Measurements from ENCODE around the gene PTPRT.

Gene PTPRT

GRCh38 chr20:42379385-42379784 is 810.3 kb downstream of the PTPRT start:
- Histone ChIP-seq H3K27ac (ENCODE audit: low read depth in 2 of 2, low read length in 2 of 2) (no peak overlapping the region), H3K27me3 (ENCODE audit: control insufficient read depth in 2 of 2, insufficient read depth in 2 of 2, low read length in 2 of 2) (no peaks in the 10 kb centered on the region), H3K4me3 (ENCODE audit: low read length in 2 of 2) (no peak overlapping the region), H3K9ac (ENCODE audit: low read depth in 1 of 2, low read length in 2 of 2) (no peak overlapping the region), H3K9me3 (ENCODE audit: control insufficient read depth in 2 of 2, low read length in 2 of 2) (no peaks in the 10 kb centered on the region), H3K4me1 (ENCODE audit: control insufficient read depth in 2 of 2, insufficient read depth in 2 of 2, low read length in 2 of 2) (no peaks in the 10 kb centered on the region), H3K36me3 (ENCODE audit: control insufficient read depth in 2 of 2, insufficient read depth in 2 of 2, low read length in 2 of 2) (no peaks in the 10 kb centered on the region)

- Histone ChIP-seq H3K4me3 (ENCODE audit: low read length in 2 of 2) (no peak overlapping the region), H3K9me3 (ENCODE audit: control insufficient read depth in 2 of 2, low read length in 2 of 2) (no peaks in the 10 kb centered on the region), H3K36me3 (ENCODE audit: control insufficient read depth in 2 of 2, insufficient read depth in 2 of 2, low read length in 2 of 2) (no peaks in the 10 kb centered on the region), H3K27me3 (ENCODE audit: control insufficient read depth in 2 of 2, insufficient read depth in 2 of 2, low read length in 2 of 2) (no peaks in the 10 kb centered on the region), H3K27ac (ENCODE audit: low read depth in 2 of 2, low read length in 2 of 2) (no peak overlapping the region), H3K4me1 (ENCODE audit: control insufficient read depth in 2 of 2, insufficient read depth in 2 of 2, low read length in 2 of 2) (no peaks in the 10 kb centered on the region), H3K9ac (ENCODE audit: low read depth in 1 of 2, low read length in 2 of 2) (no peak overlapping the region)
Observed at GRCh38 chr20:42378826-42379225, 810.9 kb downstream of the PTPRT start.

- Histone ChIP-seq H3K36me3 (ENCODE audit: control insufficient read depth in 2 of 2, insufficient read depth in 2 of 2, low read length in 2 of 2) (no peaks in the 10 kb centered on the region), H3K4me1 (ENCODE audit: control insufficient read depth in 2 of 2, insufficient read depth in 2 of 2, low read length in 2 of 2) (no peaks in the 10 kb centered on the region), H3K9me3 (ENCODE audit: control insufficient read depth in 2 of 2, low read length in 2 of 2) (no peaks in the 10 kb centered on the region), H3K9ac (ENCODE audit: low read depth in 1 of 2, low read length in 2 of 2) (no peak overlapping the region), H3K27me3 (ENCODE audit: control insufficient read depth in 2 of 2, insufficient read depth in 2 of 2, low read length in 2 of 2) (no peaks in the 10 kb centered on the region), H3K27ac (ENCODE audit: low read depth in 2 of 2, low read length in 2 of 2) (no peak overlapping the region), H3K4me3 (ENCODE audit: low read length in 2 of 2) (no peak overlapping the region)
Observed at GRCh38 chr20:42376131-42376530, 813.6 kb downstream of the PTPRT start.

- no peak overlapping the region for H3K4me3 ChIP-seq (ENCODE audit: low read length in 2 of 2)
- H3K27ac ChIP-seq (ENCODE audit: low read depth in 2 of 2, low read length in 2 of 2) = no peak overlapping the region
- no peaks in the 10 kb centered on the region for H3K4me1 ChIP-seq (ENCODE audit: control insufficient read depth in 2 of 2, insufficient read depth in 2 of 2, low read length in 2 of 2)
- H3K36me3 ChIP-seq (ENCODE audit: control insufficient read depth in 2 of 2, insufficient read depth in 2 of 2, low read length in 2 of 2) = no peaks in the 10 kb centered on the region
- H3K9me3 ChIP-seq (ENCODE audit: control insufficient read depth in 2 of 2, low read length in 2 of 2) = no peaks in the 10 kb centered on the region
- no peaks in the 10 kb centered on the region for H3K27me3 ChIP-seq (ENCODE audit: control insufficient read depth in 2 of 2, insufficient read depth in 2 of 2, low read length in 2 of 2)
- H3K9ac ChIP-seq (ENCODE audit: low read depth in 1 of 2, low read length in 2 of 2) = no peak overlapping the region
Observed at GRCh38 chr20:42373049-42373448, 816.7 kb downstream of the PTPRT start.

GRCh38 chr20:42370075-42370474 is 819.6 kb downstream of the PTPRT start:
- Histone ChIP-seq H3K27me3 (ENCODE audit: control insufficient read depth in 2 of 2, insufficient read depth in 2 of 2, low read length in 2 of 2) (no peaks in the 10 kb centered on the region), H3K9ac (ENCODE audit: low read depth in 1 of 2, low read length in 2 of 2) (no peak overlapping the region), H3K27ac (ENCODE audit: low read depth in 2 of 2, low read length in 2 of 2) (no peak overlapping the region), H3K4me1 (ENCODE audit: control insufficient read depth in 2 of 2, insufficient read depth in 2 of 2, low read length in 2 of 2) (no peaks in the 10 kb centered on the region), H3K4me3 (ENCODE audit: low read length in 2 of 2) (no peak overlapping the region), H3K9me3 (ENCODE audit: control insufficient read depth in 2 of 2, low read length in 2 of 2) (no peaks in the 10 kb centered on the region), H3K36me3 (ENCODE audit: control insufficient read depth in 2 of 2, insufficient read depth in 2 of 2, low read length in 2 of 2) (no peaks in the 10 kb centered on the region)

GRCh38 chr20:42368910-42369309 is 820.8 kb downstream of the PTPRT start:
- no peaks in the 10 kb centered on the region for H3K9me3 ChIP-seq (ENCODE audit: control insufficient read depth in 2 of 2, low read length in 2 of 2)
- no peaks in the 10 kb centered on the region for H3K27me3 ChIP-seq (ENCODE audit: control insufficient read depth in 2 of 2, insufficient read depth in 2 of 2, low read length in 2 of 2)
- H3K27ac ChIP-seq (ENCODE audit: low read depth in 2 of 2, low read length in 2 of 2) = no peak overlapping the region
- no peak overlapping the region for H3K9ac ChIP-seq (ENCODE audit: low read depth in 1 of 2, low read length in 2 of 2)
- H3K4me3 ChIP-seq (ENCODE audit: low read length in 2 of 2) = no peak overlapping the region
- no peaks in the 10 kb centered on the region for H3K4me1 ChIP-seq (ENCODE audit: control insufficient read depth in 2 of 2, insufficient read depth in 2 of 2, low read length in 2 of 2)
- no peaks in the 10 kb centered on the region for H3K36me3 ChIP-seq (ENCODE audit: control insufficient read depth in 2 of 2, insufficient read depth in 2 of 2, low read length in 2 of 2)

GRCh38 chr20:42366626-42367025 is 823.1 kb downstream of the PTPRT start:
- Histone ChIP-seq H3K27me3 (ENCODE audit: control insufficient read depth in 2 of 2, insufficient read depth in 2 of 2, low read length in 2 of 2) (no peaks in the 10 kb centered on the region), H3K9me3 (ENCODE audit: control insufficient read depth in 2 of 2, low read length in 2 of 2) (no peaks in the 10 kb centered on the region), H3K36me3 (ENCODE audit: control insufficient read depth in 2 of 2, insufficient read depth in 2 of 2, low read length in 2 of 2) (no peaks in the 10 kb centered on the region), H3K9ac (ENCODE audit: low read depth in 1 of 2, low read length in 2 of 2) (no peak overlapping the region), H3K27ac (ENCODE audit: low read depth in 2 of 2, low read length in 2 of 2) (no peak overlapping the region), H3K4me3 (ENCODE audit: low read length in 2 of 2) (no peak overlapping the region), H3K4me1 (ENCODE audit: control insufficient read depth in 2 of 2, insufficient read depth in 2 of 2, low read length in 2 of 2) (no peaks in the 10 kb centered on the region)

- H3K27me3 ChIP-seq (ENCODE audit: control insufficient read depth in 2 of 2, insufficient read depth in 2 of 2, low read length in 2 of 2) = no peaks in the 10 kb centered on the region
- no peaks in the 10 kb centered on the region for H3K36me3 ChIP-seq (ENCODE audit: control insufficient read depth in 2 of 2, insufficient read depth in 2 of 2, low read length in 2 of 2)
- no peak overlapping the region for H3K27ac ChIP-seq (ENCODE audit: low read depth in 2 of 2, low read length in 2 of 2)
- H3K4me3 ChIP-seq (ENCODE audit: low read length in 2 of 2) = no peak overlapping the region
- H3K4me1 ChIP-seq (ENCODE audit: control insufficient read depth in 2 of 2, insufficient read depth in 2 of 2, low read length in 2 of 2) = no peaks in the 10 kb centered on the region
- H3K9ac ChIP-seq (ENCODE audit: low read depth in 1 of 2, low read length in 2 of 2) = no peak overlapping the region
- H3K9me3 ChIP-seq (ENCODE audit: control insufficient read depth in 2 of 2, low read length in 2 of 2) = no peaks in the 10 kb centered on the region
Observed at GRCh38 chr20:42364446-42364845, 825.3 kb downstream of the PTPRT start.

GRCh38 chr20:42361402-42361970 is 828.2 kb downstream of the PTPRT start:
- Histone ChIP-seq H3K36me3 (ENCODE audit: control insufficient read depth in 2 of 2, insufficient read depth in 2 of 2, low read length in 2 of 2) (no peaks in the 10 kb centered on the region), H3K27me3 (ENCODE audit: control insufficient read depth in 2 of 2, insufficient read depth in 2 of 2, low read length in 2 of 2) (no peaks in the 10 kb centered on the region), H3K9me3 (ENCODE audit: control insufficient read depth in 2 of 2, low read length in 2 of 2) (no peaks in the 10 kb centered on the region), H3K4me3 (ENCODE audit: low read length in 2 of 2) (no peak overlapping the region), H3K9ac (ENCODE audit: low read depth in 1 of 2, low read length in 2 of 2) (no peak overlapping the region), H3K27ac (ENCODE audit: low read depth in 2 of 2, low read length in 2 of 2) (no peak overlapping the region), H3K4me1 (ENCODE audit: control insufficient read depth in 2 of 2, insufficient read depth in 2 of 2, low read length in 2 of 2) (no peaks in the 10 kb centered on the region)

GRCh38 chr20:42360621-42361020 is 829.1 kb downstream of the PTPRT start:
- Histone ChIP-seq H3K4me1 (ENCODE audit: control insufficient read depth in 2 of 2, insufficient read depth in 2 of 2, low read length in 2 of 2) (no peaks in the 10 kb centered on the region), H3K4me3 (ENCODE audit: low read length in 2 of 2) (no peak overlapping the region), H3K9ac (ENCODE audit: low read depth in 1 of 2, low read length in 2 of 2) (no peak overlapping the region), H3K27me3 (ENCODE audit: control insufficient read depth in 2 of 2, insufficient read depth in 2 of 2, low read length in 2 of 2) (no peaks in the 10 kb centered on the region), H3K9me3 (ENCODE audit: control insufficient read depth in 2 of 2, low read length in 2 of 2) (no peaks in the 10 kb centered on the region), H3K36me3 (ENCODE audit: control insufficient read depth in 2 of 2, insufficient read depth in 2 of 2, low read length in 2 of 2) (no peaks in the 10 kb centered on the region), H3K27ac (ENCODE audit: low read depth in 2 of 2, low read length in 2 of 2) (no peak overlapping the region)

GRCh38 chr20:42359617-42360016 is 830.1 kb downstream of the PTPRT start:
- H3K4me1 ChIP-seq (ENCODE audit: control insufficient read depth in 2 of 2, insufficient read depth in 2 of 2, low read length in 2 of 2) = no peaks in the 10 kb centered on the region
- H3K36me3 ChIP-seq (ENCODE audit: control insufficient read depth in 2 of 2, insufficient read depth in 2 of 2, low read length in 2 of 2) = no peaks in the 10 kb centered on the region
- no peaks in the 10 kb centered on the region for H3K27me3 ChIP-seq (ENCODE audit: control insufficient read depth in 2 of 2, insufficient read depth in 2 of 2, low read length in 2 of 2)
- no peaks in the 10 kb centered on the region for H3K9me3 ChIP-seq (ENCODE audit: control insufficient read depth in 2 of 2, low read length in 2 of 2)
- H3K9ac ChIP-seq (ENCODE audit: low read depth in 1 of 2, low read length in 2 of 2) = no peak overlapping the region
- no peak overlapping the region for H3K4me3 ChIP-seq (ENCODE audit: low read length in 2 of 2)
- H3K27ac ChIP-seq (ENCODE audit: low read depth in 2 of 2, low read length in 2 of 2) = no peak overlapping the region
